ENCODE data around the gene PNPLA2. TPM values are rescaled to one million over a fixed set of nuclear protein-coding genes. Genes with fewer than 3 reads are reported as not detected.

Gene PNPLA2
- total RNA-seq, 6 experiments from 2014 or later = 33.2 to 97.1 (median 69.6) TPM

GRCh38 chr11:778976-779954, 39.4 kb upstream of the PNPLA2 start:
- 76% methylated on average over 4 of the region's 23 CpGs for WGBS (ENCODE audit: insufficient coverage, low coverage, low lambda C conversion rate, missing lambda C conversion rate)
- no peak for TF ChIP-seq CTCF (IDR thresholded peaks at IDR 0.05)
- no peak for TF ChIP-seq POLR2A (IDR thresholded peaks at IDR 0.05)
- peaks cover 0 to 22% (median 8%) of the 10 kb centered on the region in 4 donors for H3K4me1 ChIP-seq
- ATAC-seq (no peak), DNase-seq (peak in 2 of 3 donors; percentile 32 to 54)
- peaks cover 0 to 9% (median 0%) of the 10 kb centered on the region in 4 donors for H3K36me3 ChIP-seq
- H3K4me3 ChIP-seq = peak overlapping the region in 2 of 3 donors; percentile 77 to 80
- H3K27ac ChIP-seq = peak overlapping the region in 2 of 3 donors; percentile 8 to 69
- H3K27me3 ChIP-seq = no peaks in the 10 kb centered on the region
- no peaks in the 10 kb centered on the region for H3K9me3 ChIP-seq
- intact Hi-C loops (cut with DNase I) = no loop called here

GRCh38 chr11:779955-780532, 38.7 kb upstream of the PNPLA2 start:
- H3K4me3 ChIP-seq = no peak overlapping the region
- H3K27me3 ChIP-seq = no peaks in the 10 kb centered on the region
- DNase-seq = peak in 1 of 3 donors; percentile 51
- H3K9me3 ChIP-seq = no peaks in the 10 kb centered on the region
- WGBS (ENCODE audit: insufficient coverage, low coverage, low lambda C conversion rate, missing lambda C conversion rate) = no CpG with 5 or more reads among the region's 16 CpGs
- ATAC-seq = no peak
- no peak overlapping the region for H3K27ac ChIP-seq
- H3K36me3 ChIP-seq = peaks cover 0 to 10% (median 0%) of the 10 kb centered on the region in 4 donors
- TF ChIP-seq CTCF (IDR thresholded peaks at IDR 0.05) = no peak
- no peak for TF ChIP-seq POLR2A (IDR thresholded peaks at IDR 0.05)
- intact Hi-C loops (cut with DNase I) = no loop called here
- H3K4me1 ChIP-seq = peaks cover 0 to 22% (median 8%) of the 10 kb centered on the region in 4 donors

GRCh38 chr11:782264-783174, 36.2 kb upstream of the PNPLA2 start:
- 74% methylated on average over 9 of the region's 36 CpGs for WGBS (ENCODE audit: insufficient coverage, low coverage, low lambda C conversion rate, missing lambda C conversion rate)
- Histone ChIP-seq H3K9me3 (no peaks in the 10 kb centered on the region), H3K4me1 (peaks cover 0 to 17% (median 5%) of the 10 kb centered on the region in 4 donors), H3K27me3 (no peaks in the 10 kb centered on the region), H3K36me3 (peaks cover 0 to 10% (median 0%) of the 10 kb centered on the region in 4 donors), H3K27ac (no peak overlapping the region), H3K4me3 (no peak overlapping the region)
- TF ChIP-seq POLR2A (IDR thresholded peaks at IDR 0.05) = no peak
- TF ChIP-seq CTCF (IDR thresholded peaks at IDR 0.05) = no peak
- intact Hi-C loops (cut with DNase I) = no loop called here
- peak in 2 of 3 donors; percentile 22 to 47 for DNase-seq
- no peak for ATAC-seq

GRCh38 chr11:783581-784015, 35.1 kb upstream of the PNPLA2 start:
- whole genome bisulfite sequencing (ENCODE audit: insufficient coverage, low coverage, low lambda C conversion rate, missing lambda C conversion rate) = 28% methylated on average over 18 of the region's 24 CpGs
- intact Hi-C loops (cut with DNase I) = no loop called here
- TF ChIP-seq CTCF (IDR thresholded peaks at IDR 0.05) (peak in 2 of 4 donors; percentile 12 to 53), POLR2A (IDR thresholded peaks at IDR 0.05) (no peak)
- H3K27ac ChIP-seq = no peak overlapping the region
- H3K27me3 ChIP-seq = no peaks in the 10 kb centered on the region
- peak in 2 of 3 donors; percentile 57 to 71 for DNase-seq
- H3K36me3 ChIP-seq = peaks cover 0 to 10% (median 0%) of the 10 kb centered on the region in 4 donors
- peaks cover 0 to 11% (median 5%) of the 10 kb centered on the region in 4 donors for H3K4me1 ChIP-seq
- ATAC-seq = peak in 3 of 4 donors; percentile 15 to 63 (median 52)
- H3K4me3 ChIP-seq = no peak overlapping the region
- H3K9me3 ChIP-seq = no peaks in the 10 kb centered on the region
